ENCODE measurements around the gene CAND2.
A peak's percentile ranks its signal among the peaks of the same experiment; 100 is the strongest.

DNA sequence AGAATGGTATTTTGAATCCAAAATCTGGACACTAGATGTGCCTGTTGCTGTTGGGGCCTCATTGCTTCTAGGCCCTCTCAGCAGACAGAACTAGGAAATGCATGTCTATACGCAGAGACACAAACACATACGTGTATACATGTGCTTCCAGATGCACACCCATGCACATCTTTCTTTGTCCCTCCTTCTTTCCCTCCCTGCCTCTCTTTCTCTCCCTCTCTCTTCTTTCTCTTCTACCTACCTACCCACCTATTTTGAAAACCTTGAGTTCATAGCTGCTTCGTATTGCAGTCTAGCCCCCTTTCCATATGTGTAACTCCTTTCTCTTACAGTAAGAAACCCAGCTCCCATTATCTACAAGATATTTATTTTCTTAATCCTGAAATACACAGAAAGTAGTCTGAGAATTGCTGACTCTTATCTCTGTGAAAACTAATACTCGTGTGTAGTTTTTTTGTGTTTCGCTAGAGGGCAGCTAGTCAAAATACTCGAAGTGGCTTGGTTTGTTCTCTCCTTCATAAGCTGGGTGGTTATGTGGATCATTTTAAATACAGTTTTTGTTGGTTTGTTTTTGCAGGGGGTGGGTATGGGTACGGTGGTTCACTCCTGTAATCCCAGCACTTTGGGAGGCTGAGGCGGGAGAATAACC, 26.4 kb downstream of the CAND2 start:
- TF ChIP-seq EZH2 (IDR thresholded peaks at IDR 0.05; ENCODE audit: low read depth, unreplicated experiment) (no peak), POLR2AphosphoS5 (IDR thresholded peaks at IDR 0.05; ENCODE audit: low read depth) (no peak), CREB1 (CRISPR knock-in tag; IDR thresholded peaks at IDR 0.05; ENCODE audit: low read depth) (no peak), JUNB (IDR thresholded peaks at IDR 0.05; ENCODE audit: unreplicated experiment) (no peak), EZH2phosphoT487 (IDR thresholded peaks at IDR 0.05; ENCODE audit: unreplicated experiment) (no peak), NANOG (IDR thresholded peaks at IDR 0.05; ENCODE audit: borderline replicate concordance) (no peak), ZNF114 (CRISPR knock-in tag; IDR thresholded peaks at IDR 0.05) (no peak), ZNF331 (CRISPR knock-in tag; IDR thresholded peaks at IDR 0.05; ENCODE audit: low read depth) (no peak), STAT1 (IDR thresholded peaks at IDR 0.05; ENCODE audit: unreplicated experiment) (no peak)
- TF ChIP-seq, protein P1, sequence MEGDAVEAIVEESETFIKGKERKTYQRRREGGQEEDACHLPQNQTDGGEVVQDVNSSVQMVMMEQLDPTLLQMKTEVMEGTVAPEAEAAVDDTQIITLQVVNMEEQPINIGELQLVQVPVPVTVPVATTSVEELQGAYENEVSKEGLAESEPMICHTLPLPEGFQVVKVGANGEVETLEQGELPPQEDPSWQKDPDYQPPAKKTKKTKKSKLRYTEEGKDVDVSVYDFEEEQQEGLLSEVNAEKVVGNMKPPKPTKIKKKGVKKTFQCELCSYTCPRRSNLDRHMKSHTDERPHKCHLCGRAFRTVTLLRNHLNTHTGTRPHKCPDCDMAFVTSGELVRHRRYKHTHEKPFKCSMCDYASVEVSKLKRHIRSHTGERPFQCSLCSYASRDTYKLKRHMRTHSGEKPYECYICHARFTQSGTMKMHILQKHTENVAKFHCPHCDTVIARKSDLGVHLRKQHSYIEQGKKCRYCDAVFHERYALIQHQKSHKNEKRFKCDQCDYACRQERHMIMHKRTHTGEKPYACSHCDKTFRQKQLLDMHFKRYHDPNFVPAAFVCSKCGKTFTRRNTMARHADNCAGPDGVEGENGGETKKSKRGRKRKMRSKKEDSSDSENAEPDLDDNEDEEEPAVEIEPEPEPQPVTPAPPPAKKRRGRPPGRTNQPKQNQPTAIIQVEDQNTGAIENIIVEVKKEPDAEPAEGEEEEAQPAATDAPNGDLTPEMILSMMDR (conservative IDR thresholded peaks at IDR 0.05; ENCODE audit: low read depth in 2 of 2) = peak; percentile 33 to 54
- TF ChIP-seq, protein P2, sequence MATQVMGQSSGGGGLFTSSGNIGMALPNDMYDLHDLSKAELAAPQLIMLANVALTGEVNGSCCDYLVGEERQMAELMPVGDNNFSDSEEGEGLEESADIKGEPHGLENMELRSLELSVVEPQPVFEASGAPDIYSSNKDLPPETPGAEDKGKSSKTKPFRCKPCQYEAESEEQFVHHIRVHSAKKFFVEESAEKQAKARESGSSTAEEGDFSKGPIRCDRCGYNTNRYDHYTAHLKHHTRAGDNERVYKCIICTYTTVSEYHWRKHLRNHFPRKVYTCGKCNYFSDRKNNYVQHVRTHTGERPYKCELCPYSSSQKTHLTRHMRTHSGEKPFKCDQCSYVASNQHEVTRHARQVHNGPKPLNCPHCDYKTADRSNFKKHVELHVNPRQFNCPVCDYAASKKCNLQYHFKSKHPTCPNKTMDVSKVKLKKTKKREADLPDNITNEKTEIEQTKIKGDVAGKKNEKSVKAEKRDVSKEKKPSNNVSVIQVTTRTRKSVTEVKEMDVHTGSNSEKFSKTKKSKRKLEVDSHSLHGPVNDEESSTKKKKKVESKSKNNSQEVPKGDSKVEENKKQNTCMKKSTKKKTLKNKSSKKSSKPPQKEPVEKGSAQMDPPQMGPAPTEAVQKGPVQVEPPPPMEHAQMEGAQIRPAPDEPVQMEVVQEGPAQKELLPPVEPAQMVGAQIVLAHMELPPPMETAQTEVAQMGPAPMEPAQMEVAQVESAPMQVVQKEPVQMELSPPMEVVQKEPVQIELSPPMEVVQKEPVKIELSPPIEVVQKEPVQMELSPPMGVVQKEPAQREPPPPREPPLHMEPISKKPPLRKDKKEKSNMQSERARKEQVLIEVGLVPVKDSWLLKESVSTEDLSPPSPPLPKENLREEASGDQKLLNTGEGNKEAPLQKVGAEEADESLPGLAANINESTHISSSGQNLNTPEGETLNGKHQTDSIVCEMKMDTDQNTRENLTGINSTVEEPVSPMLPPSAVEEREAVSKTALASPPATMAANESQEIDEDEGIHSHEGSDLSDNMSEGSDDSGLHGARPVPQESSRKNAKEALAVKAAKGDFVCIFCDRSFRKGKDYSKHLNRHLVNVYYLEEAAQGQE (IDR thresholded peaks at IDR 0.05; ENCODE audit: unreplicated experiment) = no peak
- TF ChIP-seq, protein P3, sequence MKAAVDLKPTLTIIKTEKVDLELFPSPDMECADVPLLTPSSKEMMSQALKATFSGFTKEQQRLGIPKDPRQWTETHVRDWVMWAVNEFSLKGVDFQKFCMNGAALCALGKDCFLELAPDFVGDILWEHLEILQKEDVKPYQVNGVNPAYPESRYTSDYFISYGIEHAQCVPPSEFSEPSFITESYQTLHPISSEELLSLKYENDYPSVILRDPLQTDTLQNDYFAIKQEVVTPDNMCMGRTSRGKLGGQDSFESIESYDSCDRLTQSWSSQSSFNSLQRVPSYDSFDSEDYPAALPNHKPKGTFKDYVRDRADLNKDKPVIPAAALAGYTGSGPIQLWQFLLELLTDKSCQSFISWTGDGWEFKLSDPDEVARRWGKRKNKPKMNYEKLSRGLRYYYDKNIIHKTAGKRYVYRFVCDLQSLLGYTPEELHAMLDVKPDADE (IDR thresholded peaks at IDR 0.05) = no peak
- TF ChIP-seq, protein P4, sequence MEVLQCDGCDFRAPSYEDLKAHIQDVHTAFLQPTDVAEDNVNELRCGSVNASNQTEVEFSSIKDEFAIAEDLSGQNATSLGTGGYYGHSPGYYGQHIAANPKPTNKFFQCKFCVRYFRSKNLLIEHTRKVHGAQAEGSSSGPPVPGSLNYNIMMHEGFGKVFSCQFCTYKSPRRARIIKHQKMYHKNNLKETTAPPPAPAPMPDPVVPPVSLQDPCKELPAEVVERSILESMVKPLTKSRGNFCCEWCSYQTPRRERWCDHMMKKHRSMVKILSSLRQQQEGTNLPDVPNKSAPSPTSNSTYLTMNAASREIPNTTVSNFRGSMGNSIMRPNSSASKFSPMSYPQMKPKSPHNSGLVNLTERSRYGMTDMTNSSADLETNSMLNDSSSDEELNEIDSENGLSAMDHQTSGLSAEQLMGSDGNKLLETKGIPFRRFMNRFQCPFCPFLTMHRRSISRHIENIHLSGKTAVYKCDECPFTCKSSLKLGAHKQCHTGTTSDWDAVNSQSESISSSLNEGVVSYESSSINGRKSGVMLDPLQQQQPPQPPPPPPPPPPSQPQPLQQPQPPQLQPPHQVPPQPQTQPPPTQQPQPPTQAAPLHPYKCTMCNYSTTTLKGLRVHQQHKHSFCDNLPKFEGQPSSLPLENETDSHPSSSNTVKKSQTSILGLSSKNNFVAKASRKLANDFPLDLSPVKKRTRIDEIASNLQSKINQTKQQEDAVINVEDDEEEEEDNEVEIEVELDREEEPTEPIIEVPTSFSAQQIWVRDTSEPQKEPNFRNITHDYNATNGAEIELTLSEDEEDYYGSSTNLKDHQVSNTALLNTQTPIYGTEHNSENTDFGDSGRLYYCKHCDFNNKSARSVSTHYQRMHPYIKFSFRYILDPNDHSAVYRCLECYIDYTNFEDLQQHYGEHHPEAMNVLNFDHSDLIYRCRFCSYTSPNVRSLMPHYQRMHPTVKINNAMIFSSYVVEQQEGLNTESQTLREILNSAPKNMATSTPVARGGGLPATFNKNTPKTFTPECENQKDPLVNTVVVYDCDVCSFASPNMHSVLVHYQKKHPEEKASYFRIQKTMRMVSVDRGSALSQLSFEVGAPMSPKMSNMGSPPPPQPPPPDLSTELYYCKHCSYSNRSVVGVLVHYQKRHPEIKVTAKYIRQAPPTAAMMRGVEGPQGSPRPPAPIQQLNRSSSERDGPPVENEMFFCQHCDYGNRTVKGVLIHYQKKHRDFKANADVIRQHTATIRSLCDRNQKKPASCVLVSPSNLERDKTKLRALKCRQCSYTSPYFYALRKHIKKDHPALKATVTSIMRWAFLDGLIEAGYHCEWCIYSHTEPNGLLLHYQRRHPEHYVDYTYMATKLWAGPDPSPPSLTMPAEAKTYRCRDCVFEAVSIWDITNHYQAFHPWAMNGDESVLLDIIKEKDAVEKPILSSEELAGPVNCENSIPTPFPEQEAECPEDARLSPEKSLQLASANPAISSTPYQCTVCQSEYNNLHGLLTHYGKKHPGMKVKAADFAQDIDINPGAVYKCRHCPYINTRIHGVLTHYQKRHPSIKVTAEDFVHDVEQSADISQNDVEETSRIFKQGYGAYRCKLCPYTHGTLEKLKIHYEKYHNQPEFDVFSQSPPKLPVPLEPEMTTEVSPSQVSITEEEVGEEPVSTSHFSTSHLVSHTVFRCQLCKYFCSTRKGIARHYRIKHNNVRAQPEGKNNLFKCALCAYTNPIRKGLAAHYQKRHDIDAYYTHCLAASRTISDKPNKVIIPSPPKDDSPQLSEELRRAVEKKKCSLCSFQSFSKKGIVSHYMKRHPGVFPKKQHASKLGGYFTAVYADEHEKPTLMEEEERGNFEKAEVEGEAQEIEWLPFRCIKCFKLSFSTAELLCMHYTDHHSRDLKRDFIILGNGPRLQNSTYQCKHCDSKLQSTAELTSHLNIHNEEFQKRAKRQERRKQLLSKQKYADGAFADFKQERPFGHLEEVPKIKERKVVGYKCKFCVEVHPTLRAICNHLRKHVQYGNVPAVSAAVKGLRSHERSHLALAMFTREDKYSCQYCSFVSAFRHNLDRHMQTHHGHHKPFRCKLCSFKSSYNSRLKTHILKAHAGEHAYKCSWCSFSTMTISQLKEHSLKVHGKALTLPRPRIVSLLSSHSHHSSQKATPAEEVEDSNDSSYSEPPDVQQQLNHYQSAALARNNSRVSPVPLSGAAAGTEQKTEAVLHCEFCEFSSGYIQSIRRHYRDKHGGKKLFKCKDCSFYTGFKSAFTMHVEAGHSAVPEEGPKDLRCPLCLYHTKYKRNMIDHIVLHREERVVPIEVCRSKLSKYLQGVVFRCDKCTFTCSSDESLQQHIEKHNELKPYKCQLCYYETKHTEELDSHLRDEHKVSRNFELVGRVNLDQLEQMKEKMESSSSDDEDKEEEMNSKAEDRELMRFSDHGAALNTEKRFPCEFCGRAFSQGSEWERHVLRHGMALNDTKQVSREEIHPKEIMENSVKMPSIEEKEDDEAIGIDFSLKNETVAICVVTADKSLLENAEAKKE (CRISPR knock-in tag; IDR thresholded peaks at IDR 0.05) = no peak
